Keratinocyte (primary cell): ENCODE data around the gene KNG1.

Source experiments
- CTCF ChIP-seq, 3 experiments: IDR thresholded peaks in 1 of 3; conservative IDR thresholded peaks in 1 of 3; optimal IDR thresholded peaks in 1 of 3; 2 replicates in 2 of 3; 3 replicates in 1 of 3; pipeline versions ENCODE3 to v1.5.1; 2011; ENCODE audit warnings: low read length in 3 of 3, mild to moderate bottlenecking in 3 of 3, moderate library complexity in 2 of 3, control low read depth in 1 of 3, inconsistent platforms in 1 of 3; ENCODE audit not compliant: insufficient read depth in 2 of 3; ENCODE audit errors: extremely low read depth in 1 of 3
- EZH2 ChIP-seq: IDR thresholded peaks from one replicate; pipeline ENCODE4 v1.6.1; 2012; ENCODE audit warnings: inconsistent platforms, mild to moderate bottlenecking, low read length, moderate library complexity

- TF ChIP-seq CTCF (optimal IDR thresholded peaks at IDR 0.05 in 1 of 3, IDR thresholded peaks at IDR 0.05 in 1 of 3, conservative IDR thresholded peaks at IDR 0.05 in 1 of 3; ENCODE audit: extremely low read depth in 1 of 3, insufficient read depth in 2 of 3, low read length in 3 of 3) (no peak), EZH2 (no peak)
Measured at GRCh38 chr3:186671051-186671450, 46.1 kb upstream of the KNG1 start.
